SU-DHL-6 (cell line): ENCODE measurements around the gene ANKH.

ENCODE experiments used
- H2AFZ ChIP-seq: fragments of 200-600 bp; sonication (generic); 2 replicates; pipeline ENCODE4 v1.6.1; 2014; ENCODE audit warnings: low read depth, mild to moderate bottlenecking, moderate library complexity, mixed read lengths, antibody characterized with exemption, low read length; ENCODE audit not compliant: severe bottlenecking
- H3F3A ChIP-seq: fragments of 200-600 bp; shearing (Covaris generic); 2 replicates; pipeline ENCODE4 v1.6.0; 2016; ENCODE audit warnings: antibody characterized with exemption, mild to moderate bottlenecking; ENCODE audit not compliant: insufficient read depth
- H3K27ac ChIP-seq: fragments of 200-600 bp; sonication (generic); 2 replicates; pipeline ENCODE4 v1.5.1; 2016; ENCODE audit warnings: low read depth, mild to moderate bottlenecking, low read length, moderate library complexity, mixed read lengths
- H3K27me3 ChIP-seq: fragments of 200-600 bp; sonication (generic), shearing (Covaris generic); 2 replicates; pipeline ENCODE4 v1.6.0; 2014; ENCODE audit warnings: mild to moderate bottlenecking, low read length
- H3K36me3 ChIP-seq: fragments of 200-600 bp; sonication (generic); 2 replicates; pipeline ENCODE4 v1.6.1; 2014; ENCODE audit warnings: mild to moderate bottlenecking, low read length, mixed read lengths
- H3K4me2 ChIP-seq: fragments of 300-600, 200-600 bp; shearing (Covaris generic), sonication (generic); 2 replicates; pipeline ENCODE4 v1.6.0; 2014; ENCODE audit warnings: low read length, low read depth, mild to moderate bottlenecking; ENCODE audit not compliant: poor library complexity, severe bottlenecking
- H3K4me3 ChIP-seq: fragments of 200-600 bp; sonication (generic); 2 replicates; pipeline ENCODE4 v1.5.1; 2014; ENCODE audit warnings: antibody characterized with exemption, low read length, mild to moderate bottlenecking, mixed read lengths; ENCODE audit not compliant: insufficient read depth, poor library complexity, severe bottlenecking
- H3K79me2 ChIP-seq: fragments of 200-600 bp; sonication (generic); 2 replicates; pipeline ENCODE4 v1.6.1; 2014; ENCODE audit warnings: mild to moderate bottlenecking, low read length, moderate library complexity; ENCODE audit not compliant: insufficient read depth
- H3K9ac ChIP-seq: fragments of 200-600 bp; sonication (generic); 2 replicates; pipeline ENCODE4 v1.7.0; 2014; ENCODE audit warnings: mild to moderate bottlenecking, low read length
- H3K9me2 ChIP-seq: fragments of 200-600 bp; sonication (generic); replicated peaks from 2 replicates; pipeline ENCODE4 v1.6.1; 2014; ENCODE audit warnings: low read length; ENCODE audit not compliant: insufficient read depth
- H3K9me3 ChIP-seq: fragments of 200-600 bp; sonication (generic); 2 replicates; pipeline ENCODE4 v1.6.1; 2014; ENCODE audit warnings: low read length, mixed read lengths; ENCODE audit not compliant: insufficient read depth
- H4K20me1 ChIP-seq: fragments of 200-600 bp; sonication (generic); 2 replicates; pipeline ENCODE4 v1.6.1; 2014; ENCODE audit warnings: low read depth, mild to moderate bottlenecking, antibody characterized with exemption, low read length, moderate library complexity, mixed read lengths
- CTCF ChIP-seq: fragments of 200-600 bp; sonication (generic); IDR thresholded peaks from one replicate; pipeline ENCODE4 v1.5.1; 2017; ENCODE audit warnings: antibody characterized with exemption, mild to moderate bottlenecking, low read length, moderate library complexity; ENCODE audit not compliant: insufficient read depth, poor library complexity, severe bottlenecking
- EZH2phosphoT487 ChIP-seq: fragments of 200-600 bp; sonication (generic), shearing (Covaris generic); conservative IDR thresholded peaks from 2 replicates; pipeline ENCODE4 v1.6.1; 2018; ENCODE audit warnings: mild to moderate bottlenecking, antibody characterized with exemption, low read length, moderate library complexity, mixed read lengths

Gene ANKH

GRCh38 chr5:14882658-14883580 lies 11.3 kb upstream of the ANKH start:
- Histone ChIP-seq H3K36me3 (no peaks in the 10 kb centered on the region), H3K9me2 (no peaks in the 10 kb centered on the region), H3K9ac (no peak overlapping the region), H3K4me3 (no peak overlapping the region), H3K4me2 (no peak overlapping the region), H3F3A (no peaks in the 10 kb centered on the region), H3K27me3 (no peaks in the 10 kb centered on the region), H3K27ac (no peak overlapping the region), H4K20me1 (no peaks in the 10 kb centered on the region), H2AFZ (no peak overlapping the region), H3K9me3 (no peaks in the 10 kb centered on the region), H3K79me2 (no peaks in the 10 kb centered on the region)
- TF ChIP-seq EZH2phosphoT487 (no peak), CTCF (no peak)

DNA sequence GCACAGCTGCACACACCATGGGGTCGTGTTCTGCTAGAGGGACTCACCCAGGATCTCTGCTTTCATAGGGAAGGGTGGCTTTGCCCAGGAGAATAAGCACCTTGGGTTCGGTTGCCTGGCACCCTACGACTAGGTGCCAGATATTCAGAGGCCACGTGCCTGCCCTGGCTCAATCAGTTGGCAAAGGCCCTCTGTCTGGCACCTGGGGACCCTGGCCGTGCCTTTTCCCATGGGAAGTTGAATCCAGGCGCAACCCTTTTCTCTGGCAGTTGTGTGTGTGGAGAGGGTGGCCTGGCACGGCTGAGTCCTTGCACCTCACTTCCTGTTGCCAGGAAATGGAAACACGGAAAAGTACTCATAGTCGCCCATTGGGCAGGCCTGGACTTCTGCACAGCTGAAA lies 10.2 kb upstream of the ANKH start:
- H4K20me1 ChIP-seq, result no peaks in the 10 kb centered on the region
- H3K9me2 ChIP-seq, result no peaks in the 10 kb centered on the region
- no peaks in the 10 kb centered on the region for H3K27me3 ChIP-seq
- H2AFZ ChIP-seq, result no peak overlapping the region
- H3F3A ChIP-seq, result no peaks in the 10 kb centered on the region
- TF ChIP-seq CTCF (no peak), EZH2phosphoT487 (no peak)
- no peak overlapping the region for H3K4me3 ChIP-seq
- no peak overlapping the region for H3K27ac ChIP-seq
- no peak overlapping the region for H3K9ac ChIP-seq
- no peak overlapping the region for H3K4me2 ChIP-seq
- no peaks in the 10 kb centered on the region for H3K9me3 ChIP-seq
- no peaks in the 10 kb centered on the region for H3K36me3 ChIP-seq
- H3K79me2 ChIP-seq, result no peaks in the 10 kb centered on the region

GRCh38 chr5:14880688-14881087 lies 9.1 kb upstream of the ANKH start:
- H3F3A ChIP-seq, result no peaks in the 10 kb centered on the region
- H3K27me3 ChIP-seq, result no peaks in the 10 kb centered on the region
- H3K79me2 ChIP-seq, result no peaks in the 10 kb centered on the region
- H3K9ac ChIP-seq, result no peak overlapping the region
- no peak overlapping the region for H3K4me2 ChIP-seq
- H2AFZ ChIP-seq, result no peak overlapping the region
- no peak overlapping the region for H3K27ac ChIP-seq
- H3K9me2 ChIP-seq, result no peaks in the 10 kb centered on the region
- no peaks in the 10 kb centered on the region for H3K36me3 ChIP-seq
- H4K20me1 ChIP-seq, result no peaks in the 10 kb centered on the region
- no peaks in the 10 kb centered on the region for H3K9me3 ChIP-seq
- TF ChIP-seq EZH2phosphoT487 (no peak), CTCF (no peak)
- no peak overlapping the region for H3K4me3 ChIP-seq
